HepG2 (cell line): ENCODE data around the gene DDRGK1. TPM values are rescaled to one million over a fixed set of nuclear protein-coding genes. Genes with fewer than 3 reads are reported as not detected.

Experiments used
- AGO2 ChIP-seq: fragments of 200-400 bp; formaldehyde crosslinking; optimal IDR thresholded peaks from 2 replicates; pipeline ENCODE3; 2017; ENCODE audit warnings: mild to moderate bottlenecking, low read depth, low read length, moderate library complexity
- MIER2 ChIP-seq: IDR thresholded peaks from 2 replicates; pipeline ENCODE4 v1.6.1; 2016; ENCODE audit warnings: missing biosample characterization, missing genetic modification reagents
- MTA3 ChIP-seq: sonication (generic); formaldehyde crosslinking; IDR thresholded peaks from 2 replicates; pipeline ENCODE4 v1.4.0; 2020; ENCODE audit warnings: missing genetic modification reagents
- RBFOX2 ChIP-seq: fragments of 200-400 bp; formaldehyde crosslinking; IDR thresholded peaks from 2 replicates; pipeline ENCODE4 v1.6.1; 2017; ENCODE audit warnings: low read depth, mild to moderate bottlenecking, low read length
- SNRNP70 ChIP-seq: fragments of 200-400 bp; formaldehyde crosslinking; IDR thresholded peaks from 2 replicates; pipeline ENCODE4 v1.6.1; 2017; ENCODE audit warnings: mild to moderate bottlenecking, low read depth, low read length, moderate library complexity
- ZNF276 ChIP-seq: sonication (generic); formaldehyde crosslinking; IDR thresholded peaks from 2 replicates; pipeline ENCODE4 v1.4.0; 2020; ENCODE audit warnings: mild to moderate bottlenecking, low read depth, missing genetic modification reagents
- ZNF441 ChIP-seq: sonication (generic); formaldehyde crosslinking; IDR thresholded peaks from 2 replicates; pipeline ENCODE4 v1.7.0; 2021; ENCODE audit warnings: missing genetic modification reagents, borderline replicate concordance
- ZNF451 ChIP-seq: sonication (generic); formaldehyde crosslinking; IDR thresholded peaks from 2 replicates; pipeline ENCODE4 v1.5.0; 2020; ENCODE audit warnings: mild to moderate bottlenecking, missing genetic modification reagents
- ZNF496 ChIP-seq: sonication (generic); formaldehyde crosslinking; IDR thresholded peaks from 2 replicates; pipeline ENCODE4 v1.8.1; 2023; ENCODE audit warnings: mild to moderate bottlenecking, moderate library complexity, missing genetic modification reagents; ENCODE audit not compliant: insufficient replicate concordance
- ZNF775 ChIP-seq: sonication (generic); formaldehyde crosslinking; IDR thresholded peaks from 2 replicates; pipeline ENCODE4 v1.4.0; 2020; ENCODE audit warnings: missing genetic modification reagents, mild to moderate bottlenecking, moderate library complexity, borderline replicate concordance
- ZNF784 ChIP-seq: sonication (generic); formaldehyde crosslinking; IDR thresholded peaks from 2 replicates; pipeline ENCODE4 v1.5.1; 2020; ENCODE audit warnings: missing genetic modification reagents, mild to moderate bottlenecking, borderline replicate concordance
- polyA plus RNA-seq, 8 experiments: library from polyadenylated mRNA; depleted of rRNA in 3 of 8; stranded (reverse) in 7 of 8; unstranded in 1 of 8; fragments of >200 nt; fragmentation: Illumina TruSeq in 4 of 8; extraction: Trizol in 4 of 8; gene quantifications; 2 replicates each; pipeline versions ENCODE4 v1.2.1 to v1.2.3, GENCODE V29; 2011 to 2016; ENCODE audit warnings: low read depth in 4 of 8, missing spikeins in 1 of 8, mixed read lengths in 1 of 8; ENCODE audit not compliant: insufficient read depth in 1 of 8
- total RNA-seq, 5 experiments: library from RNA; depleted of rRNA; stranded (reverse); fragments of >200 nt; fragmentation: Illumina TruSeq; extraction: Trizol; gene quantifications; 2 replicates each; pipeline ENCODE4 v1.2.3, GENCODE V29; 2016; ENCODE audit warnings: low read depth in 1 of 5
- TF ChIP-seq, protein P1 (sequence below): conservative IDR thresholded peaks from 2 replicates; pipeline ENCODE4 v1.6.1; 2018; ENCODE audit warnings: missing genetic modification reagents
- TF ChIP-seq, protein P2 (sequence below), 2 experiments: fragments of 450-650 bp in 1 of 2; sonication (generic) in 1 of 2; formaldehyde crosslinking in 1 of 2; IDR thresholded peaks; 2 replicates each; pipeline versions ENCODE4 v1.6.1 to v1.8.0; 2016 to 2022; ENCODE audit warnings: antibody characterized with exemption in 1 of 2, mild to moderate bottlenecking in 1 of 2, missing genetic modification reagents in 1 of 2

Gene DDRGK1
- total and polyA plus RNA-seq, 2 of the 13 experiments (the other 11 are each of a cell fraction or from before 2014, with no cell fraction given) = 96.7 to 149 TPM

DNA sequence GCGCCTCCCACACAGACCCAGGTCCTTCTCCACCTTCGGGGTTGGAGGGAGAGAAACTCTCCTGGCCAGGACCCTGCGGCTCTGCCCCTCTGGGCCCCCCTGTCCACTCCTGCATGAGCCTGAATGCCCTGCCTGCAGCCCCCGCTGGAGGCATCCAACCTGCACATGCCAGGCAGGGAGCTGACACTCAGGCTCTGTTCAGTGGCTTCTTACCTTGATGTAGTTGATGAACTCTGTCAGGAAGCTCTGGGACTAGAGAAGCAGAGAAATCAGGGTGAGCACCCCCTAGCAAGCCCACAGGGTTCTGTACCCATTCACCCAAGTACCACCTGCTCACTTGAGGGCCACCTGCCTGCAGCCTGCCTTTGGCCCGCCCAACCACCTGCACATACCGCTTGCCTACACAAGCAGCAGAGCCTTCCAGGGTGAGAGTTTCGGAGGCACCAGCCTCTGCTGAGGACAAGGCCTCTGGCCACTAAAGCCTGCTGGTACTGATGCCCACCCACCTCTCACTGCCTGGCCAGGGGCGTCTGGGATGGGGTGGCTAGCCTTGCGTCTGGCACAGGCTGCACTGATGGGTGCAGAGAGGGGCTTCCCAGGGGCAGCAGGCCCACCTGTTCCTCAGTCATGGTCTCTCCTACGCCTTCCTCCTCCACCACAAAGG is 9.7 kb downstream of the DDRGK1 start (continued):
- peak; percentile 91 for TF ChIP-seq AGO2
- TF ChIP-seq, protein P1, sequence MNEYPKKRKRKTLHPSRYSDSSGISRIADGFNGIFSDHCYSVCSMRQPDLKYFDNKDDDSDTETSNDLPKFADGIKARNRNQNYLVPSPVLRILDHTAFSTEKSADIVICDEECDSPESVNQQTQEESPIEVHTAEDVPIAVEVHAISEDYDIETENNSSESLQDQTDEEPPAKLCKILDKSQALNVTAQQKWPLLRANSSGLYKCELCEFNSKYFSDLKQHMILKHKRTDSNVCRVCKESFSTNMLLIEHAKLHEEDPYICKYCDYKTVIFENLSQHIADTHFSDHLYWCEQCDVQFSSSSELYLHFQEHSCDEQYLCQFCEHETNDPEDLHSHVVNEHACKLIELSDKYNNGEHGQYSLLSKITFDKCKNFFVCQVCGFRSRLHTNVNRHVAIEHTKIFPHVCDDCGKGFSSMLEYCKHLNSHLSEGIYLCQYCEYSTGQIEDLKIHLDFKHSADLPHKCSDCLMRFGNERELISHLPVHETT (CRISPR knock-in tag) = no peak
- no peak for TF ChIP-seq ZNF496 (CRISPR knock-in tag)
- TF ChIP-seq MTA3 = no peak
- TF ChIP-seq ZNF276 (CRISPR knock-in tag) = peak; percentile 37; the same call in 1 of the 2 replicates
- TF ChIP-seq, protein P2, sequence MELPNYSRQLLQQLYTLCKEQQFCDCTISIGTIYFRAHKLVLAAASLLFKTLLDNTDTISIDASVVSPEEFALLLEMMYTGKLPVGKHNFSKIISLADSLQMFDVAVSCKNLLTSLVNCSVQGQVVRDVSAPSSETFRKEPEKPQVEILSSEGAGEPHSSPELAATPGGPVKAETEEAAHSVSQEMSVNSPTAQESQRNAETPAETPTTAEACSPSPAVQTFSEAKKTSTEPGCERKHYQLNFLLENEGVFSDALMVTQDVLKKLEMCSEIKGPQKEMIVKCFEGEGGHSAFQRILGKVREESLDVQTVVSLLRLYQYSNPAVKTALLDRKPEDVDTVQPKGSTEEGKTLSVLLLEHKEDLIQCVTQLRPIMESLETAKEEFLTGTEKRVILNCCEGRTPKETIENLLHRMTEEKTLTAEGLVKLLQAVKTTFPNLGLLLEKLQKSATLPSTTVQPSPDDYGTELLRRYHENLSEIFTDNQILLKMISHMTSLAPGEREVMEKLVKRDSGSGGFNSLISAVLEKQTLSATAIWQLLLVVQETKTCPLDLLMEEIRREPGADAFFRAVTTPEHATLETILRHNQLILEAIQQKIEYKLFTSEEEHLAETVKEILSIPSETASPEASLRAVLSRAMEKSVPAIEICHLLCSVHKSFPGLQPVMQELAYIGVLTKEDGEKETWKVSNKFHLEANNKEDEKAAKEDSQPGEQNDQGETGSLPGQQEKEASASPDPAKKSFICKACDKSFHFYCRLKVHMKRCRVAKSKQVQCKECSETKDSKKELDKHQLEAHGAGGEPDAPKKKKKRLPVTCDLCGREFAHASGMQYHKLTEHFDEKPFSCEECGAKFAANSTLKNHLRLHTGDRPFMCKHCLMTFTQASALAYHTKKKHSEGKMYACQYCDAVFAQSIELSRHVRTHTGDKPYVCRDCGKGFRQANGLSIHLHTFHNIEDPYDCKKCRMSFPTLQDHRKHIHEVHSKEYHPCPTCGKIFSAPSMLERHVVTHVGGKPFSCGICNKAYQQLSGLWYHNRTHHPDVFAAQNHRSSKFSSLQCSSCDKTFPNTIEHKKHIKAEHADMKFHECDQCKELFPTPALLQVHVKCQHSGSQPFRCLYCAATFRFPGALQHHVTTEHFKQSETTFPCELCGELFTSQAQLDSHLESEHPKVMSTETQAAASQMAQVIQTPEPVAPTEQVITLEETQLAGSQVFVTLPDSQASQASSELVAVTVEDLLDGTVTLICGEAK (IDR thresholded peaks at IDR 0.05) = no peak
- TF ChIP-seq, protein P2 (CRISPR knock-in tag; IDR thresholded peaks at IDR 0.05) = no peak
- no peak for TF ChIP-seq ZNF784 (CRISPR knock-in tag)
- no peak for TF ChIP-seq ZNF451
- peak; percentile 66 for TF ChIP-seq RBFOX2
- TF ChIP-seq ZNF441 = no peak
- TF ChIP-seq MIER2 (CRISPR knock-in tag) = no peak
- TF ChIP-seq SNRNP70 = no peak
- no peak for TF ChIP-seq ZNF775 (CRISPR knock-in tag)
